ENCODE measurements around the gene NUP153. TPM values are rescaled to one million over a fixed set of nuclear protein-coding genes. Genes with fewer than 3 reads are reported as not detected.

Gene NUP153
- total and polyA plus RNA-seq, 2 donors (not counting 1 experiment from before 2014, with no cell fraction given): 22.0 to 27.7 TPM

DNA sequence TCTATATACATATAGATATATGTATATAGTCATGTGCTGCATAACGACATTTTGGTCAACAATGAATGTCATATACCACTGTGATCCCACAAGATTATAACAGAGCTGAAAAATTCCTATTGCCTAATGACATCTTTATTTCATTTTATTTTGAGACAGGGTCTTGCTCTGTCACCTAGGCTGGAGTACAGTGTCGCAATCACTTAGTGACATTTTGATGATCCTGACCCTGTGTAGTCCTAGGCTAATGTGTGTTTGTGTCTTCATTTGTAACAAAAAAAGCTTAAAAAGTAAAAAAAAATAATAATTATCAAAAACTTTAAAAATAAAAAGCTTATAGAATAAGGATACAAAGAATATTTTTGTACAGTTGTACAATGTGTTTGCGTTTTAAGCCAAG lies 110.6 kb downstream of the NUP153 start:
- Histone ChIP-seq H3K27me3 (ENCODE audit: control insufficient read depth, insufficient read depth, low read length) (no peaks in the 10 kb centered on the region), H3K4me1 (ENCODE audit: control insufficient read depth, extremely low read depth, insufficient read depth, low read length) (no peaks in the 10 kb centered on the region), H3K9ac (ENCODE audit: insufficient read depth, low read length) (no peak overlapping the region), H2AFZ (ENCODE audit: low read length) (no peak overlapping the region), H3K36me3 (ENCODE audit: control insufficient read depth, insufficient read depth, low read length) (no peaks in the 10 kb centered on the region), H3K4me2 (ENCODE audit: extremely low read depth, insufficient read depth, low read length) (no peak overlapping the region), H3K79me2 (ENCODE audit: control insufficient read depth, insufficient read depth, low read length) (peaks cover under 1% of the 10 kb centered on the region), H3K9me3 (ENCODE audit: control insufficient read depth, insufficient read depth, low read depth, low read length) (no peaks in the 10 kb centered on the region), H3K4me3 (replicated peaks in 1 of 4; ENCODE audit: control extremely low read depth in 1 of 4, insufficient read depth in 1 of 4, low read depth in 3 of 4, low read length in 4 of 4) (no peak overlapping the region), H4K20me1 (ENCODE audit: control insufficient read depth, extremely low read depth, insufficient read depth, low read length) (no peaks in the 10 kb centered on the region), H3K27ac (ENCODE audit: insufficient read depth, low read length) (no peak overlapping the region)
- TF ChIP-seq EZH2 (IDR thresholded peaks at IDR 0.05; ENCODE audit: low read length, missing control alignments): no peak
- TF ChIP-seq, protein P1, sequence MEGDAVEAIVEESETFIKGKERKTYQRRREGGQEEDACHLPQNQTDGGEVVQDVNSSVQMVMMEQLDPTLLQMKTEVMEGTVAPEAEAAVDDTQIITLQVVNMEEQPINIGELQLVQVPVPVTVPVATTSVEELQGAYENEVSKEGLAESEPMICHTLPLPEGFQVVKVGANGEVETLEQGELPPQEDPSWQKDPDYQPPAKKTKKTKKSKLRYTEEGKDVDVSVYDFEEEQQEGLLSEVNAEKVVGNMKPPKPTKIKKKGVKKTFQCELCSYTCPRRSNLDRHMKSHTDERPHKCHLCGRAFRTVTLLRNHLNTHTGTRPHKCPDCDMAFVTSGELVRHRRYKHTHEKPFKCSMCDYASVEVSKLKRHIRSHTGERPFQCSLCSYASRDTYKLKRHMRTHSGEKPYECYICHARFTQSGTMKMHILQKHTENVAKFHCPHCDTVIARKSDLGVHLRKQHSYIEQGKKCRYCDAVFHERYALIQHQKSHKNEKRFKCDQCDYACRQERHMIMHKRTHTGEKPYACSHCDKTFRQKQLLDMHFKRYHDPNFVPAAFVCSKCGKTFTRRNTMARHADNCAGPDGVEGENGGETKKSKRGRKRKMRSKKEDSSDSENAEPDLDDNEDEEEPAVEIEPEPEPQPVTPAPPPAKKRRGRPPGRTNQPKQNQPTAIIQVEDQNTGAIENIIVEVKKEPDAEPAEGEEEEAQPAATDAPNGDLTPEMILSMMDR (conservative IDR thresholded peaks at IDR 0.05 in 1 of 2, IDR thresholded peaks at IDR 0.05 in 1 of 2; ENCODE audit: low read depth in 1 of 2, low read length in 2 of 2): no peak
- no peak for DNase-seq (ENCODE audit: low read depth in 2 of 2)

DNA sequence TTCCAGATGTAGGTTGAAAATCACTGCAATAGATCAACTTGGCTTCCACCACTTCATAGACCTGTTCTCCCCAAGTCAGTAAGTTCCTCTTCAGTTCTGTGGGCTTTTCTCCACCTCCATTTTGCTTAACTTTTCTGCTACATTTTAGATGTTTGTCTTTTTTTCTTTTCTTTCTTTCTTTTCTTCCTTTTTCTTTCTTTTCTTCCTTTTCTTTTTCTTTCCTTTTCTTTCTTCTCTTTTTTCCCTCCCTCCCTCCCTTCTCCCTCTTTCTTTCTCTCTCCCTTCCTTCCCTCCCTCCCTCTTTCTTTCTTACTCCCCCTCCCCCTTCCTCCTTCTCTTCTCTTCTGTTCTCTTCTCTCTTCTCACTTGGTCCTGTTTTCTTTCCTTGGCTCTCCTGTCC lies 113.5 kb downstream of the NUP153 start:
- DNase-seq (ENCODE audit: low read depth in 2 of 2): no peak
- TF ChIP-seq EZH2 (IDR thresholded peaks at IDR 0.05; ENCODE audit: low read length, missing control alignments): no peak
- TF ChIP-seq, protein P1 (conservative IDR thresholded peaks at IDR 0.05 in 1 of 2, IDR thresholded peaks at IDR 0.05 in 1 of 2; ENCODE audit: low read depth in 1 of 2, low read length in 2 of 2): no peak
- Histone ChIP-seq H3K79me2 (ENCODE audit: control insufficient read depth, insufficient read depth, low read length) (no peaks in the 10 kb centered on the region), H3K4me2 (ENCODE audit: extremely low read depth, insufficient read depth, low read length) (no peak overlapping the region), H3K36me3 (ENCODE audit: control insufficient read depth, insufficient read depth, low read length) (no peaks in the 10 kb centered on the region), H2AFZ (ENCODE audit: low read length) (no peak overlapping the region), H4K20me1 (ENCODE audit: control insufficient read depth, extremely low read depth, insufficient read depth, low read length) (no peaks in the 10 kb centered on the region), H3K9ac (ENCODE audit: insufficient read depth, low read length) (no peak overlapping the region), H3K9me3 (ENCODE audit: control insufficient read depth, insufficient read depth, low read depth, low read length) (no peaks in the 10 kb centered on the region), H3K4me1 (ENCODE audit: control insufficient read depth, extremely low read depth, insufficient read depth, low read length) (no peaks in the 10 kb centered on the region), H3K27me3 (ENCODE audit: control insufficient read depth, insufficient read depth, low read length) (no peaks in the 10 kb centered on the region), H3K4me3 (replicated peaks in 1 of 4; ENCODE audit: control extremely low read depth in 1 of 4, insufficient read depth in 1 of 4, low read depth in 3 of 4, low read length in 4 of 4) (no peak overlapping the region), H3K27ac (ENCODE audit: insufficient read depth, low read length) (no peak overlapping the region)

DNA sequence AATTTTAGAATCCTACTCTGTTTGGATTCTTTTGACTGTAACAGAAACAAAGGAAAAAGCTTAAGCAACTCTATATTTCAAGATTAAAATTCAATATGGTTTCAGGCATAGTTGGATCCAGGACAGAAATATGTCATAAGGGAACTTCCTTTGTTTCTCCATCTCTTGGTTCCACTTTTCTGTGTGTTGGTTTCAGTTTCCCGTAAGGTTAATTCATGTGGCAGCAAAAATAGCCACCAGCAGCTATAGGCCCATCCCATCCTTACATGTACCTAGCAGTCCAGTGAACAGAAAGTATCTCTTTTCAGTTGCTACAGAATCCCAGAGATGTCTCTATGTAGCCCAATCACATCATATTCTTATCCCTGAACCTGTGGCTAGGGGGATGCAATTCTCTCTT lies 115.4 kb downstream of the NUP153 start:
- no peak for DNase-seq (ENCODE audit: low read depth in 2 of 2)
- Histone ChIP-seq H3K4me1 (ENCODE audit: control insufficient read depth, extremely low read depth, insufficient read depth, low read length) (no peaks in the 10 kb centered on the region), H3K27ac (ENCODE audit: insufficient read depth, low read length) (no peak overlapping the region), H3K9ac (ENCODE audit: insufficient read depth, low read length) (no peak overlapping the region), H3K9me3 (ENCODE audit: control insufficient read depth, insufficient read depth, low read depth, low read length) (no peaks in the 10 kb centered on the region), H3K79me2 (ENCODE audit: control insufficient read depth, insufficient read depth, low read length) (no peaks in the 10 kb centered on the region), H3K36me3 (ENCODE audit: control insufficient read depth, insufficient read depth, low read length) (no peaks in the 10 kb centered on the region), H2AFZ (ENCODE audit: low read length) (no peak overlapping the region), H3K4me3 (replicated peaks in 1 of 4; ENCODE audit: control extremely low read depth in 1 of 4, insufficient read depth in 1 of 4, low read depth in 3 of 4, low read length in 4 of 4) (no peak overlapping the region), H3K4me2 (ENCODE audit: extremely low read depth, insufficient read depth, low read length) (no peak overlapping the region), H3K27me3 (ENCODE audit: control insufficient read depth, insufficient read depth, low read length) (no peaks in the 10 kb centered on the region), H4K20me1 (ENCODE audit: control insufficient read depth, extremely low read depth, insufficient read depth, low read length) (no peaks in the 10 kb centered on the region)
- no peak for TF ChIP-seq EZH2 (IDR thresholded peaks at IDR 0.05; ENCODE audit: low read length, missing control alignments)
